Fibroblast of skin of scalp (primary cell): ENCODE measurements around the gene CCDC136.

ENCODE experiments used
- DNase-seq: peaks from one replicate; pipeline ENCODE4 v3.0.0-alpha.2; 2013

The CCDC136 gene

DNA sequence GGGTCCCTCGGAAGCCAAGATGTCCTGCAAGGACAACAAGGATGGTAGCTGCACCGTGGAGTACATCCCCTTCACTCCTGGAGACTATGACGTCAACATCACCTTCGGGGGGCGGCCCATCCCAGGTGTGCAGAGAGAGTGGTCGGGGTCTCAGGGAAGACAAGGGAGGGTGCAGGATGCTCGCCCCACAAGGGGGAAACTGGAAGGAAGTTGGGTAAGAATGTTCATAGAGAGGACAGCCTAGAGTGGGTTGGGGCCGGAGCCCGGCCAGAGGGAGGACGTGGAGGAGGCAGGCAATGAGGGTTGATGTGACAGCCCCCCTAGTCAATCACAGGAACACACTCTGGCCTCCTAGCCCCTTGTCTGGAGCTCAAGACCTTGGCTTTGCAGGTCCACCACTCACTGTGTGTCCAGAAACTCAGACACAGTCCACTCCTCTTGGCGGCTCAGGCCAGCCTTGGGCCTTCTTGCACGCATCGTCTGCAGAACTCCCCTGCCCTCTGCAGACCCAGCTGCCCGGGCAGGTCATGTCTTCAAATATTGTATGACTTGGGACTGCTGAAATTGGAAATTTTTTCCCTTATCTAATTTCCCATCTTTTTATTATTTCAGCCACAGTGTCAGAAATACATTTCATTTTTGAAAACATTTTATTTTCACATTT lies 55.1 kb downstream of the CCDC136 start:
- no peak for DNase-seq

DNA sequence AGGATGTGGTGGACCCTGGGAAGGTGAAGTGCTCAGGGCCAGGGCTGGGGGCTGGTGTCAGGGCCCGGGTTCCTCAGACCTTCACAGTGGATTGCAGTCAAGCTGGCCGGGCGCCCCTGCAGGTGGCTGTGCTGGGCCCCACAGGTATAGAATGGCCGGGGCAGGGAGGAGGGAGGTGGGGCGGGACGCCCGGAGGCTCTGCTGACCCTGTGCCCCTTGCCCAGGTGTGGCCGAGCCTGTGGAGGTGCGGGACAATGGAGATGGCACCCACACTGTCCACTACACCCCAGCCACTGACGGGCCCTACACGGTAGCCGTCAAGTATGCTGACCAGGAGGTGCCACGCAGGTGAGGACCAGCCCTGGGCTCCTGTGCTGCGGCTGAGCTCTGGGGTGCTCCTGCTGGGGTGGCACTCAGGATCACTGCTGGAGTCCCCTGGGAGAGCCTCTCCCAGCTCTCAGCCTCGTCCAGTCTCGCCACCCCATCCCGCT lies 56.0 kb downstream of the CCDC136 start:
- no peak for DNase-seq

DNA sequence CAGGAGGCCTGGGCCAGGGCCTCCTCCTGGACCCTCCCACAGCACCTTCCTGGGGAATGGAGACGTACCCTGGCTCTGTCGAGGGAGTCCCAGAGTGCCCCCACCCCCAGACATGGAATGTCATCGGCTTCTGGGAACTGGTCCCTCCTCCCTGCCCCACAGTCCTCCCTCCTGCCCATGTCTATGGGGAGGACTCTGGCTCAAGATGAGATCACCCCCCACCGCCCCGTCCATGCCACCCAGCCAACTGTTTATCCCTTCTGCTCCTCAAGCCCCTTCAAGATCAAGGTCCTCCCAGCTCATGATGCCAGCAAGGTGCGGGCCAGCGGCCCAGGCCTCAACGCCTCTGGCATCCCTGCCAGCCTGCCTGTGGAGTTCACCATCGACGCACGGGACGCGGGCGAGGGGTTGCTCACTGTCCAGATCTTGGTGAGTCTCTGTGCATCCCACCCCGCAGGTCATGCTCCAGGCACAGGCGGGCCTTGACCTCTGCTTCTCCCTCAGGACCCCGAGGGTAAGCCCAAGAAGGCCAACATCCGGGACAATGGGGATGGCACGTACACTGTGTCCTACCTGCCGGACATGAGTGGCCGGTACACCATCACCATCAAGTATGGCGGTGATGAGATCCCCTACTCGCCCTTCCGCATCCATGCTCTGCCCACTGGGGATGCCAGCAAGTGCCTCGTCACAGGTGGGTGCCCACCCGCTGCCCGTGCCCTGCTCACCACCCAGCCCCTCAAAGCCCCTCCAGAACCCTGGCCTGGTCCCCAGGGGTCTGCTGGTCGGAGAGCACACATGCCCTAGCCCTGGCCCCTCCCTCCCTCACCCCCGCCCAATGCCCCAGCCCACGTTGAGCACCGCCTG lies 56.8 kb downstream of the CCDC136 start:
- DNase-seq = no peak

- DNase-seq = no peak
Observed at GRCh38 chr7:128849156-128849515, 57.4 kb downstream of the CCDC136 start.

DNA sequence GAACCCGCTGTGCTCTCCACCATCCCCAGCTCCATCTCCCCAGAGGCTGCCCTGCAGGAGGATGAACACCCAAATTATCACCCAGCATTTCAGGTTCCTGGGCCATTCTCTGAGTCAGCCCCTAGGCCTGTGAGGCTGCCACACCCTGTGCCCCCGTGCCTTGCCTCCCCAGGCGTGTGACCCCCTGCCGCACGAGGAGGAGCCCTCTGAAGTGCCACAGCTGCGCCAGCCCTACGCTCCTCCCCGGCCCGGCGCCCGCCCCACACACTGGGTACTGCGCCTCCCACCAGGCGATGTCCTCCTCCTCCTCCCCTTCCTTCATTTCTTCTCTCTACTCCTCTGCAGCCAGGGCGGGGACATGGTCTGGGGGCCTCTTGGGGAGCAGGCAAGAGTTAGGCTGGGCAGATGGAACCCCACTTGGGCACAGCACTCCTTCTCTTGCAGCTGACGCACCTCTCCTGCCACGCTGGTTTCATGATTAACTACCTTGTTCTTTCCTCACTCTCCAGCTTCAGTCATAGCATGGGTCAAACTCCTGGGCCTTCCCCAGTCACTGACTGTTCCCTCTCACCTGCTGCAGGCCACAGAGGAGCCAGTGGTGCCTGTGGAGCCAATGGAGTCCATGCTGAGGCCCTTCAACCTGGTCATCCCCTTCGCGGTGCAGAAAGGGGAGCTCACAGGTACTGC lies 58.2 kb downstream of the CCDC136 start:
- no peak for DNase-seq

DNA sequence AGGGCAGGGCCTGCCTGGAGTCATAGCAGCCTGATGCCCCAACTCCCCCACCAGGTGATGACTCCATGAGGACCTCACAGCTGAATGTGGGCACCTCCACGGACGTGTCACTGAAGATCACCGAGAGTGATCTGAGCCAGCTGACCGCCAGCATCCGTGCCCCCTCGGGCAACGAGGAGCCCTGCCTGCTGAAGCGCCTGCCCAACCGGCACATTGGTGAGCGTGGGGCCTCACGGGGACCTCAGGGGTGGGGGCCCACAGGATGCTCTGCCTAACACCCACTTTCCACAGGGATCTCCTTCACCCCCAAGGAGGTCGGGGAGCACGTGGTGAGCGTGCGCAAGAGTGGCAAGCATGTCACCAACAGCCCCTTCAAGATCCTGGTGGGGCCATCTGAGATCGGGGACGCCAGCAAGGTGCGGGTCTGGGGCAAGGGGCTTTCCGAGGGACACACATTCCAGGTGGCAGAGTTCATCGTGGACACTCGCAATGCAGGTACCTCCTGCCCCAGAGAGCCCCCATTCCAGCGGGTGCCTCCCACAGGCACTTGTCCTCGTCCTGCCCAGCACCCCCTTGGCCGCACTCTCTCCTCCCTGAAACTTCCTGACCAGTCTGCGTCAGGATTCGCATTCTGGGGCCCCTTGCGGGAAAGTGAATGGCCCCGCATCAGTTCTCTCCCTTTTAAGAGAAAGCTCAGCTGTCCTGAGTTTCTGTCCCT lies 60.9 kb downstream of the CCDC136 start:
- DNase-seq = no peak

DNA sequence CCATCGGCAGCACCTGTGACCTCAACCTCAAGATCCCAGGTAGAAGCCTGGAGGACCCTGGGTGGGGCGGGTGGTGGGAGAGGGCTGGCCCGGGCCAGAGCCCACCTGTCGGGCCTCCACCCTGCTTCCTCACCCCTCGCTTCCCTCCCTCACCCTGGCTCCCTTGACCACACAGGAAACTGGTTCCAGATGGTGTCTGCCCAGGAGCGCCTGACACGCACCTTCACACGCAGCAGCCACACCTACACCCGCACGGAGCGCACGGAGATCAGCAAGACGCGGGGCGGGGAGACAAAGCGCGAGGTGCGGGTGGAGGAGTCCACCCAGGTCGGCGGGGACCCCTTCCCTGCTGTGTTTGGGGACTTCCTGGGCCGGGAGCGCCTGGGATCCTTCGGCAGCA lies 62.0 kb downstream of the CCDC136 start:
- no peak for DNase-seq

DNA sequence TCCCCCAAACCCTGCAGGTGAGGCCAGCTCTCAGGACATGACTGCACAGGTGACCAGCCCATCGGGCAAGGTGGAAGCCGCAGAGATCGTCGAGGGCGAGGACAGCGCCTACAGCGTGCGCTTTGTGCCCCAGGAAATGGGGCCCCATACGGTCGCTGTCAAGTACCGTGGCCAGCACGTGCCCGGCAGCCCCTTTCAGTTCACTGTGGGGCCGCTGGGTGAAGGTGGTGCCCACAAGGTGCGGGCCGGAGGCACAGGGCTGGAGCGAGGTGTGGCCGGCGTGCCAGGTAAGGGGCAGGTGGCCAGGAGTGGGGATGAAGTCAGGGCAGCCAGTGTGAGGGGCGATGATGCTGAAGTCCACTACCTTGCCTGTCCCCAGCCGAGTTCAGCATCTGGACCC lies 62.6 kb downstream of the CCDC136 start:
- DNase-seq = no peak

GRCh38 chr7:128855559-128855958 lies 63.8 kb downstream of the CCDC136 start:
- no peak for DNase-seq

DNA sequence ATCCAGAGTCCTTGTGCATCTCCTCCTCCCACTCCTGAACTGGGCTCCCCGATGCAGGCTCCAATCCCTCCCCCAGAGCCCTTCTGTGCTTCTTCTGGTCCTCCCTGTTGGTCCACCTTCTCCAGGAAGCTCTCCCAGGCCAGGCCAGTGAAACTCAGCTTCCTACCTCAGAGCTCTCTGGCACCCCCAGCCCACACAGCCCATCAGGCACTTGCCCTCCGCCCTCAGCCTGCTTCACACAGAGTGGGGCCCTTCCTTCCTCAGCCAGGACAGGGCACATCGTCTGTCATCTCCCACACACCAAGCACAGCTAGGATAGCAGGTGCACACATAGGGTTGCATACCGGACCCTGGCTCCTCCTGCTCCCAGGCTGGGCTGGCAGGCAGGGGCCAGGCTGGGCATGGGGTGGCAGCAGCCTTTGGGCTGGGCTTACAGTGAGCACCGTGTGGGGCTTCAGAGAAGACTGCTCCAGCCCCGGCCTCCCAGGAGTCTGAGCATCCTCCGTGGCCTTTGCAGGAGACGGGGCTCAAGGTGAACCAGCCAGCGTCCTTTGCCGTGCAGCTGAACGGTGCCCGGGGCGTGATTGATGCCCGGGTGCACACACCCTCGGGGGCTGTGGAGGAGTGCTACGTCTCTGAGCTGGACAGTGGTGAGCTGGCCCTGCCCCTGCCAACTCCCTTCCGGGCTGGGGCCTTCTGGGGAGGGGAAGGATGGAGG lies 64.4 kb downstream of the CCDC136 start:
- no peak for DNase-seq

DNA sequence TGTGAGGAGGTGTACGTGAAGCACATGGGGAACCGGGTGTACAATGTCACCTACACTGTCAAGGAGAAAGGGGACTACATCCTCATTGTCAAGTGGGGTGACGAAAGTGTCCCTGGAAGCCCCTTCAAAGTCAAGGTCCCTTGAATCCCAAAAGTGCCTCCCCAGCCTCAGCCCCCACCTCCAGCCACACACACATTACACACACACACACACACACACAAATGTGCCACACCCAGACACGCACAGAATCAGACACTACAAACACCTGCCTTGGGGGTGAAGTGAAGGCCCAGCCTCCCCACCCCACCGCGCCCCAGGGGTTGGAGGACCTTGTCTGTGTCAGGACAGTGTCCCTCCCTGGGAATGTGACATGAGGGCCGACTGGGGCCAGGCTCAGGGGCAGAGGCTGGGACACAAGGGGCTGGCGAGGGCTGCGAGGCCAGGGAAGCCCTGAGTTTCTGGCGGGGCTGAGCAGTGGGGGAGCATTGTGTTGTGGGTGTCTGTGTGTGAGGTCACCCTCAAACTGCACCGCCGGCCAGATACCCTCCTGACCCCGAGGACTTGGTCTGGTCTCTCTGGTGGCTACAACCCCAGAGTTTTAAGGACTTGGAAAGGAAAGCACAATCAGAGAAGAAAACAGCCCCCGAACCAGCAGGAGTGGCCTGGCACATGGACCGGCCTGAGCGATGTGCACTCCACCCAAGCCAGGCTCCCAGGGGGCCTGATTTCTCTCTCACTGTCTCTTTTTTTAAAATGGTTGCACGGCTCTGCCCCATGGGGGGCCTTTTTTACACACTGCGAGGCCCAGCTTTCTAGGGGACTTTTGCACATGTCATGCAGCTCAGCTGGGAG lies 66.8 kb downstream of the CCDC136 start:
- peak; percentile 22 for DNase-seq

DNA sequence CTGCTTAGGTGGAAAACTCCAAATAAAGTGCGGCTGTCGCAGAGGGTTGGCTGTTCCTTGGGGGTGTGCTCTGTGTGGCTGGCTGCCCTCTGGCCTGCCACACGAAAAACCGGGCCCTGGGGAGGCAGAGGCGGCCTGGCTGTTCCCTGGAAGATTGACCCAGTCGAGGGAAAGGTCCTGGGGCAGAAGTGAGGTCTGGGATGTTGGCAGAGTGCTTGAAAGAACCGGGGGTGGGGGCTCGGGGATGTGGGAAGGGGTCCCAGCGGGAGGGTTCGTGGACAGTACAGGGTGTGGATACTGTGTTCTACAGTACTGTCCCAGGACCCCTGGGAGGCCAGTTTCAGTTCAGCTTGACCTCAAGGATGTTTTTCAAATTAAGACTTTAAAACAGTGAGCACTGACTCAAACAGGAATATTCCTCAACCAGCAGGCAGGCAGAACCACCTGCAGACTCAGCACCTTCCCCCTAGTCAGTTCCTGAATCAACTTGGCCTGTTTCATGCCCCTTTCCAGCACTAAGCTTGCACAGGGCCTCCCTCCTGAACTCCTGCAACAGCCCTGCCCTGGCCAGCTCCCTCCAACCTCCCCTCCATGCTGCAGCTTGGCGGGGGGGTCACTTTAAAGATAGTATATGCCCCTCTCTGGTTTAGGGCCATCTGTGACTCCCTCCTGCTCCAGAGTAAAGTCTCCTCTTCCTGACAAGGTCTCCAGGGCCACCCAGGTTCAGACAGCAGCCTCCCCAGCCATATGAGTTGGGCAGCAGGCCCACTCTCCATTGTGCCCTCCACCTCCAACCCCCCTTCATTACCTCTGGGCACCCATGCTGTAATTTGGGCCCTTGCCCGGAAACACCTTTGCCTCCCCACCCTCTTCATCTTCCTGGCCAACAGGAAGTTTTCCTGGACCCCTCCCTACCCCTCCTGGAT lies 67.7 kb downstream of the CCDC136 start:
- DNase-seq = no peak

DNA sequence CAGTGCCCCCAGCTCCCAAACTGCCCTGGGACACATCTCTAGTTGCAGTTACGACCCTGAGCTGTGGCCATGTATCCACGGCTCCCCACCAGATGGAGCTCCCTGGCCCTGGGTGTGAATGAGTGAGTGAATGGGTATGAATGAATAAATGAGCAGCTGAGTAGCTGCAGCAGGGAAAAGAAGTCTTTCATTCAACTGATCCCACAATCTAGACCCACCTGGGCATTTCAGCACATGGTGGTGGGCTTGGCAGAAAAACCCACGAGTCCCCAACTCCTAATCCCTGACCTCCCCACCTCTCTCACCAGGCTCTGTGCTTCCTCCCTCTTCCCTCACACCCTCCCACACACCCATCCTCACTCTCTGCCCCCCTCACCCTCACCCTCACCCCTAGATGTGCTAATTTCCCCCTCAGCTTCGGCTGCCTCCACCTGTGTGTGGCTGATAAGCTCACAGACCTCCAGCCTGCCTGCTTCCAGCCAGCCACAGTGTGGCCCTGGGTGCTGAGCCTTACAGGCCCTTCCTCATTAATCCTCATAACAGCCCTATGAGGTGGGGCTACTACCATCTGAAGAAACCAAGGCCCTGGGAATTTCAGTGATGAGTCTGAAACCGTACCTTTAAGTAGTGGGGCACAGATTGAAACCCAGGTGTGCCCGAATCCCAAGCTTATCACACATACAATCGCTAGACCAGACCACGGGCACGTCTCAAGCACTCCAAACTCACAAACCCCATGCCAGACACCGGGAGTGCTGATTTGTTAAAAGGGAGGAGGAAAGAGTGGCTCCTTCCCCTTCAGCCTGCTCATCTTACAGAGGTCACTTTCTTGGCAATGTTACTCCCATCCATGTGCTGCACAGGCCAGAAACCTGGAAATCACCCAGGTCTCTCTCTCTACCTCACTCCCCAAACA lies 68.6 kb downstream of the CCDC136 start:
- DNase-seq = peak; percentile 31

DNA sequence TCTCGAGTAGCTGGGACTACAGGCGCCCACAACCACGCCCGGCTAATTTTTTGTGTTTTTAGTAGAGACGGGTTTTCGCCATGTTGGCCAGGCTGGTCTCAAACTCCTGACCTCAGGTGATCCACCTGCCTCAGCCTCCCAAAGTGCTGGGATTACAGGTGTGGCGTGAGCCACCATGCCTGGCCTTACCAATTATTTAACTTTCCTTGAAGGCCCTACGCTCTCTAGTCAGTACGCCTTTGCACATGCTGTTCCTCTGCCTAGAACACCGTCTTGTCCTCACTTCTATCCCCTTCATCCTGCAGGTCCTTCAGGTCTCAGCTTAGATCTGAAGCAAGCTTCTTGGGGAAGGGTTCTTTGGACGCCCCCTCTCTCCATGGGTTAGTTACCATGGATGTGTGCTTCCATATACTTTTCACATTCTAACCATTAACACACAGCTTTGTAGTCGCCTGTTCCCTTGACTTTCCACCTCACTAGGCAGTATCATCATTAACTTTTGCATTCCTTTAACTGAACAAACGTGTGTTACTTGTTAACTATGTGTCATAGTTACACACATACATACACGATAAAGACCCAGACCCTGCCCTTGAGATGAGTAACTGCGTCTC lies 70.3 kb downstream of the CCDC136 start:
- DNase-seq = no peak

- peak; percentile 97 for DNase-seq
Observed at GRCh38 chr7:128862571-128863432, 71.0 kb downstream of the CCDC136 start, which contains the start of gene ATP6V1F. TSS of gene ATP6V1F (plus strand) at chr7:128862856. CDS start at chr7:128862905, 49 bp downstream.

- DNase-seq = peak; percentile 76
Observed at GRCh38 chr7:128863433-128863989, 71.7 kb downstream of the CCDC136 start.

DNA sequence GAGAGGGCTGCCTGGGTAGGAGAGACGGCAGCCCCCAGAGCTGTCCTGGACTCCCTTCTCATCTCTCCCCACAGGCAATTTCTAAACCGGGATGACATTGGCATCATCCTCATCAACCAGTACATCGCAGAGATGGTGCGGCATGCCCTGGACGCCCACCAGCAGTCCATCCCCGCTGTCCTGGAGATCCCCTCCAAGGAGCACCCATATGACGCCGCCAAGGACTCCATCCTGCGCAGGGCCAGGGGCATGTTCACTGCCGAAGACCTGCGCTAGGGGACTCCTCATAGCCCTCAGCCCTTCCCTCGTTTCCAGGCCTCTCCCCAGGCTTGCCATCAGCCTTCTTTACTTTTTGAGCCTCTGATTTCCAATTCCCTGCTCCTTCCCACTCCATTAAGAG lies 73.5 kb downstream of the CCDC136 start:
- no peak for DNase-seq
